Thymus (tissue), 11 donors: ENCODE measurements around the gene PLEKHA5. TPM values are rescaled to one million over a fixed set of nuclear protein-coding genes. Genes with fewer than 3 reads are reported as not detected.
"Not testable (repeated sequence)": the region's sequence is repeated elsewhere in the genome, so short reads cannot be mapped to it uniquely, and the experiment has no call there.

Experiments used
- DNase-seq, 9 donors: peaks; one replicate each; pipeline ENCODE4 v3.0.0-alpha.2; 2013; ENCODE audit warnings: low spot score in 9 of 9, low read depth in 6 of 9, missing footprints in 1 of 9
- H3K27ac ChIP-seq, 2 donors: one replicate each; pipeline ENCODE4 v1.5.1; 2013; ENCODE audit warnings: control low read depth in 1 of 2, low read depth in 1 of 2, low read length in 1 of 2, mild to moderate bottlenecking in 1 of 2, moderate library complexity in 1 of 2
- H3K27me3 ChIP-seq, 2 donors: one replicate each; pipeline ENCODE4 v1.5.1; 2013; ENCODE audit warnings: low read length in 1 of 2; ENCODE audit not compliant: control insufficient read depth in 2 of 2, insufficient read depth in 1 of 2
- H3K36me3 ChIP-seq, 2 donors: one replicate each; pipeline ENCODE4 v1.5.1; 2013; ENCODE audit warnings: low read length in 1 of 2, mild to moderate bottlenecking in 1 of 2, moderate library complexity in 1 of 2; ENCODE audit not compliant: control insufficient read depth in 2 of 2, insufficient read depth in 2 of 2
- H3K4me1 ChIP-seq, 2 donors: one replicate each; pipeline ENCODE4 v1.5.1; 2013; ENCODE audit warnings: low read length in 2 of 2; ENCODE audit not compliant: control insufficient read depth in 2 of 2, insufficient read depth in 2 of 2
- H3K4me3 ChIP-seq, 2 donors: one replicate each; pipeline ENCODE4 v1.5.1; 2013; ENCODE audit warnings: low read length in 2 of 2, control low read depth in 1 of 2, mild to moderate bottlenecking in 1 of 2
- H3K9me3 ChIP-seq, 2 donors: one replicate each; pipeline ENCODE4 v1.5.1; 2013; ENCODE audit warnings: low read length in 1 of 2, mild to moderate bottlenecking in 1 of 2; ENCODE audit not compliant: control insufficient read depth in 2 of 2, insufficient read depth in 1 of 2
- WGBS: extraction: QIAGEN DNeasy Blood & Tissue Kit; methylation state at CpG from one replicate; pipeline ENCODE4 v1.1.7; 2013; 5-methylcytosine and 5-hydroxymethylcytosine counted together
- polyA plus RNA-seq: library from polyadenylated mRNA; stranded (reverse); fragments of 200-250 nt; gene quantifications from one replicate; pipeline ENCODE4 v1.2.3, GENCODE V29; 2013
- total RNA-seq: library from RNA; stranded (reverse); fragments of 120-200 nt; gene quantifications from one replicate; pipeline ENCODE4 v1.2.4, GENCODE V29; 2013
- donor health status: healthy.

Gene PLEKHA5
- total and polyA plus RNA-seq, 2 donors: 12.2 to 18.0 TPM

DNA sequence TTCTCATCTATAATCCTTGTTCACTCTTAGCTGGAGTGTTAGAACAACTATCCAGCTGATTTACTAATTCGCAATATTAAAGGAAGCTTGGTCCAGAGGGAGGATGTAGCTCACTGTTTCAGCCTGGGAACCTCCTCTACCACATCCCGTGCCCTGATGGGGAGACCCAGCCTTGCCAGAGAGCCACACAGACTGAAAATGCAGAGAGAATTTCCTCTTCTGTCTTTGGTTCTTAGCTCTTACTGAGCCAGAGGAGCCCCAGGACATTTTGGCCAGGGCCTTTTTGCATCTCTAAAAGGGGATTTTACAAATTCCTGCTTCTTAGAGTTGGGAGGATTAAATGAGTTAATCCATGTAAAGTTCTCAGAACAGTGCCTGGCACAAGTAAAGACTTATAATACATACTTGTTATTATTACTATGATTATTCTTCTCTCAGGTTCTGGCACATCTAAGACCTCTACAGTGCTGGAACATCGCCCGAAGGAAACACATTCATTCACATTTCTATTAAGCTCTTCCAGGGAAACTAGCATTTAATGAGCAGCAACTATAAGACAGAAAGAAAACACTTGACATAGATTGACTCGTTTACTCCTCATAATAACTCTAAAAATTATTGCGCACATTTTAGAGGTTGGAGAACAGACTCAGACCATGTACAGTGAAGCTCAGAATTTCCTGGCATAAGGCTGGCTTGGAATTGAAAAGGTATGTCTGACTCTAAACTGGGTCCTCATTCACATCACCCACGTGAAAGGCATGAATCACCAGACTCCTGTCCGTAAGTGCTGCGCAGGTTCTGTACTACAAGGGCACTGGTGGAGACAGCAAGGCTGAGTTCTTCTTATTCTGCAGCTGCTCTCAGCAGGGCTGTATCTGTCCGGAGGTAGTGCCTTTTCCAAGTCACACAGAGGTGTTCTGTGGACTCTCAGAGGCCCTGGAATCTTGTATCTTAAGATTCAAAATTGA is 282.0 kb downstream of the PLEKHA5 start:
- Histone ChIP-seq H3K36me3 (no peaks in the 10 kb centered on the region), H3K9me3 (no peaks in the 10 kb centered on the region), H3K27me3 (no peaks in the 10 kb centered on the region), H3K4me1 (no peaks in the 10 kb centered on the region), H3K4me3 (no peak overlapping the region), H3K27ac (no peak overlapping the region)
- DNase-seq: no peak
- WGBS: 97% methylated on average over 10 of the region's 10 CpGs

DNA sequence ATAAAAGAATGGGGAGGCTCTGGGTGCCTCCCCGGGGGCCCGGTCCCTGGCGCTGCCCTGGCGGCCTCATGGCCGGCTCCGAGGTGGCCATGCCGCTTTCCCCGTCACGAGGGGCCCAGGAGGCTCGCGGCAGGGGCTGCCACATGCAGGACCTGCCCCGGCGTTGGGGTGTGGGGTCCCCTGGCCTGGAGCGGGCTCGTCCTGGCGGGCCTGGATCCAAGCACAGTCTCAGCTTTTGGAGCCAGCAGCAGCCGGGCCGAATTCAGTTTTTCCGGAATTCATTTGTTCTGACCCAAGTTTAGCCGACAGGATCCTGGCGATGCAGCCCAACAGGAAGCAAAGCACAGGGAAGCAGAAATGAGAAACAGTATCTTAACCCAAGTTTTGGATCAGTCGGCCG is 283.3 kb downstream of the PLEKHA5 start:
- no peaks in the 10 kb centered on the region for H3K9me3 ChIP-seq
- WGBS: 94% methylated on average over 23 of the region's 23 CpGs
- no peak for DNase-seq
- H3K4me1 ChIP-seq: no peaks in the 10 kb centered on the region
- no peaks in the 10 kb centered on the region for H3K36me3 ChIP-seq
- no peak overlapping the region for H3K4me3 ChIP-seq
- H3K27ac ChIP-seq: no peak overlapping the region
- H3K27me3 ChIP-seq: no peaks in the 10 kb centered on the region

DNA sequence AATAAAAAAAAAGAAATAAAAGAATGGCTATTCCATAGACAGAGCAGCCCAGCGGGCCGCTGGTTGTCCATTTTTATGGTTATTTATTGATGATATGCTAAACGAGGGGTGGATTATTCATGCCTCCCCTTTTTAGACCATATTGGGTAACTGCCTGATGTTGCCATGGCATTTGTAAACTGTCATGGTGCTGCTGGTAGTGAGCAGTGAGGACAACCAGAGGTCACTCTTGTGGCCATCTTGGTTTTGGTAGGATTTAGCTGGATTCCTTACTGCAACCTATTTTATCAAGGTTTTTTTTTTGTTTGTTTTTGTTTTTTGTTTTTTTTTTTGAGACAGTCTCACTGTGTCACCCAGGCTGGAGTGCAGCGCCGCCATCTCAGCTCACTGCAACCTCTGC is 284.0 kb downstream of the PLEKHA5 start:
- not testable (repeated sequence) for H3K36me3 ChIP-seq, H3K4me1 ChIP-seq, H3K27me3 ChIP-seq, DNase-seq, H3K27ac ChIP-seq, H3K4me3 ChIP-seq, H3K9me3 ChIP-seq
- WGBS: 98% methylated on average over 5 of the region's 5 CpGs

GRCh38 chr12:19415563-19415962 is 286.0 kb downstream of the PLEKHA5 start:
- no peak for DNase-seq
- Histone ChIP-seq H3K27me3 (no peaks in the 10 kb centered on the region), H3K27ac (no peak overlapping the region), H3K4me1 (no peaks in the 10 kb centered on the region), H3K36me3 (no peaks in the 10 kb centered on the region), H3K4me3 (no peak overlapping the region), H3K9me3 (no peaks in the 10 kb centered on the region)

- H3K27me3 ChIP-seq: no peaks in the 10 kb centered on the region
- H3K4me1 ChIP-seq: peaks cover 0 to 5% of the 10 kb centered on the region in 2 donors
- no peaks in the 10 kb centered on the region for H3K9me3 ChIP-seq
- WGBS: 99% methylated on average over 14 of the region's 14 CpGs
- H3K36me3 ChIP-seq: no peaks in the 10 kb centered on the region
- no peak overlapping the region for H3K4me3 ChIP-seq
- no peak for DNase-seq
- no peak overlapping the region for H3K27ac ChIP-seq
These were observed 289.6 kb downstream of the PLEKHA5 start for GRCh38 chr12:19419086-19419485.

DNA sequence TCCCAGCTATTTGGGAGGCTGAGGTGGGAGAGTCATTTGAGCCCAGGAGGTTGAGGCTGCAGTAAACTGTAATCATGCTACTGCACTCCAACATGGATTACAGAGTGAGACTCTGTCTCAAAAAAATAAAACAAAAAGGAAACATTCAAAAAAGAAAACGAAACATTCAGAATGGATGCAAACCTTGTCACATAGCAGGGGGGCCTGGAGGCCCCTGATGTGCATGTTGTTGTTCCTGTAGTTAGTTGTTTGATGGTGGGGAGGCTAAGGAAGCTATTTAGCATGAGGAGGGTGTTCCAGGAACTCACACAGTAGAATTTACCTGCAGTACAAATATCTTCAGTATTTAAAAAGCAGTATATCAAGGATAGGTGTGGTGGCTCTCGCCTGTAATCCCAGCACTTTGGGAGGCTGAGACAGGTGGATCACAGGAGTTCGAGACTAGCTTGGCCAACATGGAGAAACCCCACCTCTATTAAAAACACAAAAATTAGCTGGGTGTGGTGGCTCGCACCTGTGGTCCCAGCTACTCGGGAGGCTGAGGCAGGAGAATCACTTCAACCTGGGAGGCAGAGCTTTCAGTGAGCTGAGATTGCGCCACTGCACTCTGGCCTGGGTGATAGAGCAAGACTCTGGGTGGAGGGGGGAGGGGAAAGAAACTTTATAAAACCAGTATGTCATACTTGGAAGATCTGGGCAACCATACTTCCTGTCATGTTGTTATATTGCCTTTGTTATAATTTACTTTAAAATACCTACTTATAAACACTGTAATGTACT is 292.2 kb downstream of the PLEKHA5 start:
- Histone ChIP-seq H3K27me3 (no peaks in the 10 kb centered on the region), H3K36me3 (no peaks in the 10 kb centered on the region), H3K4me1 (peaks cover 0 to 5% of the 10 kb centered on the region in 2 donors), H3K4me3 (no peak overlapping the region), H3K27ac (no peak overlapping the region), H3K9me3 (no peaks in the 10 kb centered on the region)
- DNase-seq: no peak
- 81% methylated on average over 6 of the region's 6 CpGs for WGBS

- no peak overlapping the region for H3K4me3 ChIP-seq
- H3K27ac ChIP-seq: no peak overlapping the region
- H3K9me3 ChIP-seq: no peaks in the 10 kb centered on the region
- H3K36me3 ChIP-seq: no peaks in the 10 kb centered on the region
- WGBS: 95% methylated on average over 12 of the region's 12 CpGs
- peaks cover 0 to 5% of the 10 kb centered on the region in 2 donors for H3K4me1 ChIP-seq
- DNase-seq: no peak
- no peaks in the 10 kb centered on the region for H3K27me3 ChIP-seq
These were observed 293.8 kb downstream of the PLEKHA5 start for GRCh38 chr12:19423166-19423930.
